Smooth muscle cell (in vitro differentiated cells): Measurements from ENCODE around the gene ZSCAN29. TPM values are rescaled to one million over a fixed set of nuclear protein-coding genes. Genes with fewer than 3 reads are reported as not detected.

Source experiments
- DNase-seq: peaks from one replicate; lab custom pipeline; 2025; ENCODE audit not compliant: unreplicated experiment; lab: John Stamatoyannopoulos, UW
- H2AFZ ChIP-seq: fragments of 200-600 bp; sonication (generic); 2 replicates; pipeline ENCODE4 v1.6.0; 2016; ENCODE audit warnings: antibody characterized with exemption, low read depth, mild to moderate bottlenecking
- H3F3A ChIP-seq: fragments of 200-600 bp; sonication (generic); 2 replicates; pipeline ENCODE4 v1.6.0; 2017; ENCODE audit warnings: antibody characterized with exemption, low read depth
- H3K27ac ChIP-seq: fragments of 200-600 bp; sonication (generic); 2 replicates; pipeline ENCODE4 v1.5.1; 2016; ENCODE audit warnings: low read depth, mild to moderate bottlenecking
- H3K27me3 ChIP-seq: fragments of 200-600 bp; sonication (generic); 2 replicates; pipeline ENCODE4 v1.6.1; 2016; ENCODE audit warnings: low read depth, mild to moderate bottlenecking
- H3K36me3 ChIP-seq: fragments of 200-600 bp; sonication (generic); 2 replicates; pipeline ENCODE4 v1.5.1; 2016; ENCODE audit warnings: low read depth
- H3K4me1 ChIP-seq: fragments of 200-600 bp; sonication (generic); 2 replicates; pipeline ENCODE4 v1.5.1; 2016; ENCODE audit warnings: low read depth
- H3K4me2 ChIP-seq: fragments of 200-600 bp; sonication (generic); 2 replicates; pipeline ENCODE4 v1.6.0; 2016; ENCODE audit warnings: mild to moderate bottlenecking
- H3K4me3 ChIP-seq: fragments of 200-600 bp; sonication (generic); 2 replicates; pipeline ENCODE4 v1.5.1; 2016; ENCODE audit warnings: mild to moderate bottlenecking
- H3K79me2 ChIP-seq: fragments of 200-600 bp; sonication (generic); 2 replicates; pipeline ENCODE4 v1.6.0; 2016; ENCODE audit warnings: low read depth, mild to moderate bottlenecking
- H3K9ac ChIP-seq: fragments of 200-600 bp; sonication (generic); 2 replicates; pipeline ENCODE4 v1.6.0; 2016; ENCODE audit warnings: low read depth
- H3K9me3 ChIP-seq: fragments of 200-600 bp; sonication (generic); replicated peaks from 2 replicates; pipeline ENCODE4 v1.5.1; 2016; ENCODE audit warnings: low read depth
- H4K20me1 ChIP-seq: fragments of 200-600 bp; sonication (generic); 2 replicates; pipeline ENCODE4 v1.6.0; 2016; ENCODE audit warnings: low read depth
- WGBS: methylation state at CpG from one replicate; pipeline ENCODE4 v1.1.7; 2016; ENCODE audit warnings: low lambda C conversion rate; 5-methylcytosine and 5-hydroxymethylcytosine counted together
- polyA plus RNA-seq: library from polyadenylated mRNA; unstranded; fragments of >200 nt; fragmentation: Nextera tagmentation; extraction: Ambion mirVana; gene quantifications from 2 replicates; pipeline ENCODE4 v1.2.1, GENCODE V29; 2016
- total RNA-seq: library from RNA; depleted of rRNA; stranded (reverse); fragments of >200 nt; gene quantifications from 2 replicates; pipeline ENCODE4 v1.2.3, GENCODE V29; 2014
- TF ChIP-seq, protein P1 (sequence below): fragments of 200-600 bp; sonication (generic); IDR thresholded peaks from 2 replicates; pipeline ENCODE4 v1.5.1; 2017; ENCODE audit warnings: borderline replicate concordance, mild to moderate bottlenecking, antibody characterized with exemption; ENCODE audit not compliant: insufficient read depth, poor library complexity, severe bottlenecking

Gene ZSCAN29
- total and polyA plus RNA-seq, 2 experiments from 2014 or later, result 6.3 to 20.9 TPM

DNA sequence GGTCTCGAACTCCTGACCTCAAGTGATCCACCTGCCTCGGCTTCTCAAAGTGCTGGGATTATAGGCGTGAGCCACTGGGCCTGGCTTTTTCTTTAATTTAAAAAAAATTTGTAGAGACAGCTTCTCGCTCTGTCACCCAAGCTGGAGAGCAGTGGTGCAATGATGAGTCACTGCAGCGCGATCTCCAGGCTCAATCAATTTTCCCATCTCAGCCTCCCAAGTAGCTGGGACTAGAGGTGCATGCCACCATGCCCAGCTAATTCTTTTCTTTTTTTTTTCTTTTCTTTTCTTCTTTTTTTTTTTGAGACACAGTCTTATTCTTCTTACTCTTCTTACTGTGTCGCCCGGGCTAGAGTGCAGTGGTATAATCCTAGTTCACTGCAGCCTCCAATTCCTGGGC is 19.9 kb upstream of the ZSCAN29 start:
- WGBS, result 92% methylated on average over 8 of the region's 8 CpGs
- Histone ChIP-seq H3K4me1 (no peaks in the 10 kb centered on the region), H3K36me3 (peaks cover 15% of the 10 kb centered on the region), H3K4me2 (no peak overlapping the region), H3K9ac (no peak overlapping the region), H3K9me3 (no peaks in the 10 kb centered on the region), H3F3A (no peaks in the 10 kb centered on the region), H4K20me1 (no peaks in the 10 kb centered on the region), H3K4me3 (no peak overlapping the region), H3K27me3 (no peaks in the 10 kb centered on the region), H3K27ac (no peak overlapping the region), H3K79me2 (no peaks in the 10 kb centered on the region), H2AFZ (no peak overlapping the region)
- TF ChIP-seq, protein P1, sequence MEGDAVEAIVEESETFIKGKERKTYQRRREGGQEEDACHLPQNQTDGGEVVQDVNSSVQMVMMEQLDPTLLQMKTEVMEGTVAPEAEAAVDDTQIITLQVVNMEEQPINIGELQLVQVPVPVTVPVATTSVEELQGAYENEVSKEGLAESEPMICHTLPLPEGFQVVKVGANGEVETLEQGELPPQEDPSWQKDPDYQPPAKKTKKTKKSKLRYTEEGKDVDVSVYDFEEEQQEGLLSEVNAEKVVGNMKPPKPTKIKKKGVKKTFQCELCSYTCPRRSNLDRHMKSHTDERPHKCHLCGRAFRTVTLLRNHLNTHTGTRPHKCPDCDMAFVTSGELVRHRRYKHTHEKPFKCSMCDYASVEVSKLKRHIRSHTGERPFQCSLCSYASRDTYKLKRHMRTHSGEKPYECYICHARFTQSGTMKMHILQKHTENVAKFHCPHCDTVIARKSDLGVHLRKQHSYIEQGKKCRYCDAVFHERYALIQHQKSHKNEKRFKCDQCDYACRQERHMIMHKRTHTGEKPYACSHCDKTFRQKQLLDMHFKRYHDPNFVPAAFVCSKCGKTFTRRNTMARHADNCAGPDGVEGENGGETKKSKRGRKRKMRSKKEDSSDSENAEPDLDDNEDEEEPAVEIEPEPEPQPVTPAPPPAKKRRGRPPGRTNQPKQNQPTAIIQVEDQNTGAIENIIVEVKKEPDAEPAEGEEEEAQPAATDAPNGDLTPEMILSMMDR, result no peak
- no peak for DNase-seq

DNA sequence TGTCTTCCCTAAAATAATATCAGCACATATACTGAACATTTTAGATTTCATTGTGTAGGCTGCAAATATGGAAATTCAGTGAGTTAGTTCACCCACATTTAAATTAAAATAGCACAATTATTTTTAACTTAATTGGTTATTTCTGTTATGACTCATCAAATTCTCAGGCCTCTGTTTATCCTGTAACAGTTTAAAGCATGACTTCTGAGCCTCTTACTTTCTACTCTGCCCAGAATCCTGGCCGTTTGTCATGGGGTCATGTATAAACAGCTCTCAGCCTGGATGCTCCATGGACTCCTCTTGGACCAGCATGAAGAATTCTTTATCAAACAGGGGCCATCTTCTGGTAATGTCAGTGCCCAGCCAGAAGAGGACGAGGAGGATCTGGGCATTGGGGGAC is 12.2 kb upstream of the ZSCAN29 start:
- no peak overlapping the region for H3K27ac ChIP-seq
- no peaks in the 10 kb centered on the region for H3K4me1 ChIP-seq
- H2AFZ ChIP-seq, result no peak overlapping the region
- no peaks in the 10 kb centered on the region for H3K27me3 ChIP-seq
- 78% methylated on average over 2 of the region's 2 CpGs for WGBS
- no peaks in the 10 kb centered on the region for H3K79me2 ChIP-seq
- H4K20me1 ChIP-seq, result no peaks in the 10 kb centered on the region
- H3K36me3 ChIP-seq, result peaks cover 8% of the 10 kb centered on the region
- H3K4me3 ChIP-seq, result no peak overlapping the region
- no peak overlapping the region for H3K9ac ChIP-seq
- H3F3A ChIP-seq, result no peaks in the 10 kb centered on the region
- no peaks in the 10 kb centered on the region for H3K9me3 ChIP-seq
- TF ChIP-seq, protein P1, result no peak
- H3K4me2 ChIP-seq, result no peak overlapping the region
- no peak for DNase-seq

DNA sequence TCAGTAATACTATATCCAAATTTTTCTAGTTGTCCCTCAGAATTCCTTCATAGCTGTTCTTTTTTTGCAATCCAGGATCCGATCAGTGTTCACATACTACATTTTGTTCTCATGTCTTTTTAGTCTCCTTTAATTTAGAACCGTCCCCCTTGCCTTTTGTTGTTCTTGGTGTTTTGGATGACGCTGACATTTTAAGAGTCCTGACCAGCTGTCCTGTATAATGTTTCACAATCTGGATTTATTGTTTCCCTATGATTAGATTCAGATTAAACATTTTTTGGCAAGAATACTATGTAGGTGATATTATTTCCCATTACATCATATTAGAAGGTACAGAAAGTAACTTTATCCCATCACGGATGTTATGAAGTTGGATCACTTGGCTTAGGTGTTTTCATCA is 11.5 kb upstream of the ZSCAN29 start:
- Histone ChIP-seq H4K20me1 (no peaks in the 10 kb centered on the region), H3K4me1 (no peaks in the 10 kb centered on the region), H3K27me3 (no peaks in the 10 kb centered on the region), H2AFZ (no peak overlapping the region), H3K79me2 (no peaks in the 10 kb centered on the region), H3K36me3 (peaks cover 4% of the 10 kb centered on the region), H3K9me3 (no peaks in the 10 kb centered on the region), H3K9ac (no peak overlapping the region), H3F3A (no peaks in the 10 kb centered on the region), H3K4me3 (no peak overlapping the region), H3K27ac (no peak overlapping the region), H3K4me2 (no peak overlapping the region)
- WGBS, result 98% methylated on average over 4 of the region's 4 CpGs
- no peak for DNase-seq
- TF ChIP-seq, protein P1, result no peak

DNA sequence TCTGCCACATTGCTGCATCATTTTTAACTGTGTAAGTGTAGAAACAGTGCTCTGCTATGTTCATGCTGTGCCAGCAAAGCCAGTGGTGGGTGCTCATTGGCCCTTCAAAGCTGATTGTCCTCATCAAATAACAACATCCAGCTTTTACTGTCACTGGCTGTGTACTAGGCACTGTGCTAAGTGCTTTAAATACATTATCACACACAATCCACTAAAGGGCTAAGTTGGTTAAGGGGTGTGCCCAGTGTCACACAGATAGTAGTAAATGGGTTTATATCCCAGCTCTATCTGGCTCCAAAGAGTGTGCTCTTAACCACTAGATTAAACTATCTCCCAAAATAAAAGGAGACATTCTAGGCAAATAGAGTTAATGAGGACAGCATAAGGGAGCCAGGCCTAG is 7.8 kb upstream of the ZSCAN29 start:
- TF ChIP-seq, protein P1, result no peak
- no peak for DNase-seq
- no peak overlapping the region for H3K4me3 ChIP-seq
- H4K20me1 ChIP-seq, result no peaks in the 10 kb centered on the region
- H3K27ac ChIP-seq, result no peak overlapping the region
- H3K36me3 ChIP-seq, result peaks cover 4% of the 10 kb centered on the region
- no peak overlapping the region for H3K4me2 ChIP-seq
- H3K9ac ChIP-seq, result no peak overlapping the region
- no peaks in the 10 kb centered on the region for H3K79me2 ChIP-seq
- no peak overlapping the region for H2AFZ ChIP-seq
- no peaks in the 10 kb centered on the region for H3K9me3 ChIP-seq
- no peaks in the 10 kb centered on the region for H3F3A ChIP-seq
- H3K4me1 ChIP-seq, result no peaks in the 10 kb centered on the region
- H3K27me3 ChIP-seq, result no peaks in the 10 kb centered on the region
